Liver (tissue), 9 donors: ENCODE data around the gene NBEA. TPM values are rescaled to one million over a fixed set of nuclear protein-coding genes. Genes with fewer than 3 reads are reported as not detected.

Source experiments
- DNase-seq: peaks from one replicate; pipeline ENCODE4 v3.0.0-alpha.2; 2017; ENCODE audit warnings: low spot score
- H3K27ac ChIP-seq, 2 donors: one replicate each; pipeline ENCODE4 v1.7.0; 2013; ENCODE audit warnings: inconsistent platforms in 2 of 2, low read length in 2 of 2, control low read depth in 1 of 2, low read depth in 1 of 2, mild to moderate bottlenecking in 1 of 2
- H3K27me3 ChIP-seq, 4 donors: one replicate each; pipeline versions ENCODE4 v1.6.1 to v1.7.0; 2013; ENCODE audit warnings: low read length in 3 of 4, inconsistent platforms in 1 of 4, mild to moderate bottlenecking in 1 of 4, moderate library complexity in 1 of 4; ENCODE audit not compliant: control insufficient read depth in 4 of 4, insufficient read depth in 4 of 4
- H3K36me3 ChIP-seq, 4 donors: one replicate each; pipeline versions ENCODE4 v1.6.1 to v1.7.0; 2013; ENCODE audit warnings: low read length in 3 of 4, mild to moderate bottlenecking in 3 of 4, low read depth in 1 of 4, moderate library complexity in 1 of 4; ENCODE audit not compliant: control insufficient read depth in 4 of 4, insufficient read depth in 3 of 4
- H3K4me1 ChIP-seq, 4 donors: one replicate each; pipeline versions ENCODE4 v1.6.1 to v1.7.0; 2013; ENCODE audit warnings: low read length in 3 of 4, mild to moderate bottlenecking in 3 of 4, moderate library complexity in 1 of 4; ENCODE audit not compliant: control insufficient read depth in 4 of 4, insufficient read depth in 4 of 4
- H3K4me3 ChIP-seq, 3 donors: one replicate each; pipeline versions ENCODE4 v1.6.1 to v1.7.0; 2013; ENCODE audit warnings: low read length in 3 of 3, control low read depth in 1 of 3, low read depth in 1 of 3, mild to moderate bottlenecking in 1 of 3
- H3K9ac ChIP-seq, 2 donors: one replicate each; pipeline ENCODE4 v1.7.0; 2013; ENCODE audit warnings: low read length in 2 of 2, mild to moderate bottlenecking in 2 of 2, moderate library complexity in 2 of 2, control low read depth in 1 of 2, low read depth in 1 of 2
- H3K9me3 ChIP-seq, 4 donors: one replicate each; pipeline versions ENCODE4 v1.6.1 to v1.7.0; 2013; ENCODE audit warnings: low read length in 3 of 4; ENCODE audit not compliant: control insufficient read depth in 4 of 4
- ATF3 ChIP-seq: IDR thresholded peaks from 2 replicates; pipeline ENCODE4 v1.6.1; 2016; ENCODE audit warnings: antibody characterized with exemption
- EGR1 ChIP-seq, 2 donors: IDR thresholded peaks; 2 replicates each; pipeline ENCODE4 v1.6.1; 2016 to 2018; ENCODE audit warnings: antibody characterized with exemption in 2 of 2, low read depth in 2 of 2
- FOXA1 ChIP-seq: IDR thresholded peaks from 2 replicates; pipeline ENCODE4 v1.6.1; 2016; ENCODE audit warnings: antibody characterized with exemption
- FOXA2 ChIP-seq: IDR thresholded peaks from 2 replicates; pipeline ENCODE4 v1.6.1; 2016; ENCODE audit warnings: antibody characterized with exemption
- GABPA ChIP-seq, 2 donors: IDR thresholded peaks in 1 of 2; conservative IDR thresholded peaks in 1 of 2; 2 replicates each; pipeline ENCODE4 v1.6.1; 2016; ENCODE audit warnings: antibody characterized with exemption in 2 of 2, mild to moderate bottlenecking in 1 of 2, moderate library complexity in 1 of 2
- HNF4A ChIP-seq, 2 donors: conservative IDR thresholded peaks; 2 replicates each; pipeline ENCODE4 v1.6.1; 2016; ENCODE audit warnings: antibody characterized with exemption in 2 of 2, mild to moderate bottlenecking in 2 of 2
- HNF4G ChIP-seq: IDR thresholded peaks from 2 replicates; pipeline ENCODE4 v1.6.1; 2016; ENCODE audit warnings: antibody characterized with exemption
- JUND ChIP-seq, 2 donors: IDR thresholded peaks; 2 replicates each; pipeline ENCODE4 v1.6.1; 2016; ENCODE audit warnings: antibody characterized with exemption in 2 of 2
- NR2F2 ChIP-seq: IDR thresholded peaks from 2 replicates; pipeline ENCODE4 v1.6.1; 2016; ENCODE audit warnings: antibody characterized with exemption
- REST ChIP-seq: IDR thresholded peaks from 2 replicates; pipeline ENCODE4 v1.6.1; 2016; ENCODE audit warnings: antibody characterized with exemption, mild to moderate bottlenecking
- RXRA ChIP-seq, 2 donors: IDR thresholded peaks; 2 replicates each; pipeline ENCODE4 v1.6.1; 2017 to 2018; ENCODE audit warnings: antibody characterized with exemption in 2 of 2, mild to moderate bottlenecking in 1 of 2
- SP1 ChIP-seq: IDR thresholded peaks from 2 replicates; pipeline ENCODE4 v1.6.1; 2018; ENCODE audit warnings: antibody characterized with exemption, mild to moderate bottlenecking
- TAF1 ChIP-seq: conservative IDR thresholded peaks from 2 replicates; pipeline ENCODE4 v1.6.1; 2016; ENCODE audit warnings: antibody characterized with exemption, mild to moderate bottlenecking
- WGBS: extraction: QIAGEN DNeasy Blood & Tissue Kit; methylation state at CpG from one replicate; pipeline ENCODE4 v1.1.7; 2013; 5-methylcytosine and 5-hydroxymethylcytosine counted together
- polyA plus RNA-seq, 2 donors: library from polyadenylated mRNA; stranded (reverse) in 1 of 2; unstranded in 1 of 2; fragments of 200-250 nt in 1 of 2; fragments of >200 nt in 1 of 2; fragmentation: Nextera tagmentation in 1 of 2; extraction: Ambion mirVana in 1 of 2; gene quantifications; one replicate each; pipeline versions ENCODE4 v1.2.1 to v1.2.3, GENCODE V29; 2013 to 2015
- total RNA-seq, 2 donors: library from RNA; depleted of rRNA; stranded (reverse); fragments of >200 nt; gene quantifications; one replicate each; pipeline ENCODE4 v1.2.3, GENCODE V29; 2014
- TF ChIP-seq, protein P1 (sequence below): IDR thresholded peaks from 2 replicates; pipeline ENCODE4 v1.6.1; 2016; ENCODE audit warnings: antibody characterized with exemption
- TF ChIP-seq, protein P2 (sequence below): IDR thresholded peaks from 2 replicates; pipeline ENCODE4 v1.6.1; 2016; ENCODE audit warnings: antibody characterized with exemption
- TF ChIP-seq, protein P3 (sequence below): fragments of 150-350 bp; IDR thresholded peaks from 2 replicates; pipeline ENCODE4 v1.5.1; 2017; ENCODE audit warnings: improper control_type of control experiment, low read depth, low read length; ENCODE audit not compliant: missing input control
- donor health status: healthy.
- donor health status: healthy.
- donor health status: healthy.
- donor health status: healthy.
- donor health status: healthy.

The NBEA gene
- total and polyA plus RNA-seq, 4 donors = 0.24 to 3.5 (median 1.4) TPM

DNA sequence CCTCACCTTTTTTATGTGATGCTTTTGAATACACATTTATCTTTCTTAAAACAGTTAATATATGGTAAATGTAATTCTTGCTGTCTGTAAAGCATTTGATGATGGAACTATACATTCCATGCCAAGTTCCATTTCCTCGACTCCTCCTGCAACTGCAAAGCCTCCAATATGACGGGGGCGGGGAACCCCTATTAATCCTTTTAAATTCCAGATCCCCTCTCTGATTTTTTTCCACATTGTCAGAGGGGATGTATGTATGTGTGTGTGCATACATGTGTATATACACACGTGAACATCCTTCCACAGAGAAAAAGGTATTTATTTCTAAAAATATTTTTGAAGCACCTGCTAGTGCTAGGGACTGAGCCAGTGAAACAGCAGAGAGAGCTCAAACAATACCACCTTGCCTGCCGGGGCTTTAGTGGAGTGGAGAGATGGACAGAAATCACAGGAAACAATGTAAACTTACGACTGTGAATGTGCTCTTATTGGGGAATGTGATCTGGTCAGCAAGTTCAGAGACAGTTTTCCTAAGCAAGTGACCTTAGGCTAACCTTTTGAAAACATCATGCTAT lies 559.7 kb downstream of the NBEA start:
- Histone ChIP-seq H3K9me3 (no peaks in the 10 kb centered on the region), H3K27ac (no peak overlapping the region), H3K4me3 (no peak overlapping the region), H3K9ac (no peak overlapping the region), H3K4me1 (no peaks in the 10 kb centered on the region), H3K27me3 (no peaks in the 10 kb centered on the region), H3K36me3 (no peaks in the 10 kb centered on the region)
- DNase-seq = no peak
- TF ChIP-seq HNF4A (conservative IDR thresholded peaks at IDR 0.05) (no peak), HNF4G (no peak), GABPA (IDR thresholded peaks at IDR 0.05 in 1 of 2, conservative IDR thresholded peaks at IDR 0.05 in 1 of 2) (no peak), FOXA2 (no peak), ATF3 (no peak)
- TF ChIP-seq, protein P1, sequence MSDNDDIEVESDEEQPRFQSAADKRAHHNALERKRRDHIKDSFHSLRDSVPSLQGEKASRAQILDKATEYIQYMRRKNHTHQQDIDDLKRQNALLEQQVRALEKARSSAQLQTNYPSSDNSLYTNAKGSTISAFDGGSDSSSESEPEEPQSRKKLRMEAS = no peak
- TF ChIP-seq, protein P2, sequence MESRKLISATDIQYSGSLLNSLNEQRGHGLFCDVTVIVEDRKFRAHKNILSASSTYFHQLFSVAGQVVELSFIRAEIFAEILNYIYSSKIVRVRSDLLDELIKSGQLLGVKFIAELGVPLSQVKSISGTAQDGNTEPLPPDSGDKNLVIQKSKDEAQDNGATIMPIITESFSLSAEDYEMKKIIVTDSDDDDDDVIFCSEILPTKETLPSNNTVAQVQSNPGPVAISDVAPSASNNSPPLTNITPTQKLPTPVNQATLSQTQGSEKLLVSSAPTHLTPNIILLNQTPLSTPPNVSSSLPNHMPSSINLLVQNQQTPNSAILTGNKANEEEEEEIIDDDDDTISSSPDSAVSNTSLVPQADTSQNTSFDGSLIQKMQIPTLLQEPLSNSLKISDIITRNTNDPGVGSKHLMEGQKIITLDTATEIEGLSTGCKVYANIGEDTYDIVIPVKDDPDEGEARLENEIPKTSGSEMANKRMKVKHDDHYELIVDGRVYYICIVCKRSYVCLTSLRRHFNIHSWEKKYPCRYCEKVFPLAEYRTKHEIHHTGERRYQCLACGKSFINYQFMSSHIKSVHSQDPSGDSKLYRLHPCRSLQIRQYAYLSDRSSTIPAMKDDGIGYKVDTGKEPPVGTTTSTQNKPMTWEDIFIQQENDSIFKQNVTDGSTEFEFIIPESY = no peak
- whole genome bisulfite sequencing = 73% methylated on average over 6 of the region's 6 CpGs

DNA sequence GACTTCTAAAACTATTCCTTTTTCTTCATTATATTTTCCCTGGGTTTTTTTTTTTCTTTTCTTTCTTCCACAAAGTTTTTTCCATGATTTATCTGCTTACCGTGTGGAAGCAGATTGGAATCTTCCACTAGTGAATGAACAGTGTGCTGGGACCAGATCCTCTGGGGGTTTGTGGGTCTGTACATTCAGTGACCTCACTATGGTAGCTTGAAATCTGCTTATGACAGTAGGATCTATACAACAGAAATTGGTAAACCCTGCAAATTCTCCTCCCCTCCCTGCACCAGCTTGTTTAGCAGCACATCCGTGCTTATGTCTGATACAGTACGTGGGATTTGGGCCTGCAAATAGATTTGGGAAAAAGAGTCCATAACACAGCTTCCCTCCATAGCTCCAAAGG lies 560.4 kb downstream of the NBEA start:
- H3K9me3 ChIP-seq = no peaks in the 10 kb centered on the region
- TF ChIP-seq, protein P2 = no peak
- no peak for TF ChIP-seq ATF3
- TF ChIP-seq EGR1 (IDR thresholded peaks at IDR 0.05; ENCODE audit: low read depth in 2 of 2) = no peak
- no peak for TF ChIP-seq HNF4A (conservative IDR thresholded peaks at IDR 0.05)
- no peak for TF ChIP-seq FOXA1
- TF ChIP-seq GABPA (IDR thresholded peaks at IDR 0.05 in 1 of 2, conservative IDR thresholded peaks at IDR 0.05 in 1 of 2) = no peak
- TF ChIP-seq TAF1 = no peak
- no peak for TF ChIP-seq FOXA2
- TF ChIP-seq NR2F2 = no peak
- TF ChIP-seq SP1 = no peak
- TF ChIP-seq JUND (IDR thresholded peaks at IDR 0.05) = no peak
- TF ChIP-seq, protein P1 = no peak
- no peak for TF ChIP-seq HNF4G
- TF ChIP-seq RXRA (IDR thresholded peaks at IDR 0.05) = no peak
- no peak for TF ChIP-seq REST
- TF ChIP-seq, protein P3, sequence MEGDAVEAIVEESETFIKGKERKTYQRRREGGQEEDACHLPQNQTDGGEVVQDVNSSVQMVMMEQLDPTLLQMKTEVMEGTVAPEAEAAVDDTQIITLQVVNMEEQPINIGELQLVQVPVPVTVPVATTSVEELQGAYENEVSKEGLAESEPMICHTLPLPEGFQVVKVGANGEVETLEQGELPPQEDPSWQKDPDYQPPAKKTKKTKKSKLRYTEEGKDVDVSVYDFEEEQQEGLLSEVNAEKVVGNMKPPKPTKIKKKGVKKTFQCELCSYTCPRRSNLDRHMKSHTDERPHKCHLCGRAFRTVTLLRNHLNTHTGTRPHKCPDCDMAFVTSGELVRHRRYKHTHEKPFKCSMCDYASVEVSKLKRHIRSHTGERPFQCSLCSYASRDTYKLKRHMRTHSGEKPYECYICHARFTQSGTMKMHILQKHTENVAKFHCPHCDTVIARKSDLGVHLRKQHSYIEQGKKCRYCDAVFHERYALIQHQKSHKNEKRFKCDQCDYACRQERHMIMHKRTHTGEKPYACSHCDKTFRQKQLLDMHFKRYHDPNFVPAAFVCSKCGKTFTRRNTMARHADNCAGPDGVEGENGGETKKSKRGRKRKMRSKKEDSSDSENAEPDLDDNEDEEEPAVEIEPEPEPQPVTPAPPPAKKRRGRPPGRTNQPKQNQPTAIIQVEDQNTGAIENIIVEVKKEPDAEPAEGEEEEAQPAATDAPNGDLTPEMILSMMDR = no peak
- 67% methylated on average over 3 of the region's 3 CpGs for WGBS
- no peak overlapping the region for H3K9ac ChIP-seq
- H3K4me1 ChIP-seq = no peaks in the 10 kb centered on the region
- no peak for DNase-seq
- H3K36me3 ChIP-seq = no peaks in the 10 kb centered on the region
- H3K27me3 ChIP-seq = no peaks in the 10 kb centered on the region
- H3K27ac ChIP-seq = no peak overlapping the region
- H3K4me3 ChIP-seq = no peak overlapping the region
